HG03066 (cell line): ENCODE results near the gene FBXO36.
"Not testable (repeated sequence)": the region's sequence is repeated elsewhere in the genome, so short reads cannot be mapped to it uniquely, and the experiment has no call there.

Experiments used
- ATAC-seq: cut with Tn5 transposase; IDR thresholded peaks from one replicate; pipeline ENCODE4 v1.9.1; 2021; ENCODE audit warnings: low read depth; ENCODE audit not compliant: unreplicated experiment

FBXO36 gene

GRCh38 chr2:229910147-229910831, 12.0 kb upstream of the FBXO36 start:
- ATAC-seq = peak; percentile 26

DNA sequence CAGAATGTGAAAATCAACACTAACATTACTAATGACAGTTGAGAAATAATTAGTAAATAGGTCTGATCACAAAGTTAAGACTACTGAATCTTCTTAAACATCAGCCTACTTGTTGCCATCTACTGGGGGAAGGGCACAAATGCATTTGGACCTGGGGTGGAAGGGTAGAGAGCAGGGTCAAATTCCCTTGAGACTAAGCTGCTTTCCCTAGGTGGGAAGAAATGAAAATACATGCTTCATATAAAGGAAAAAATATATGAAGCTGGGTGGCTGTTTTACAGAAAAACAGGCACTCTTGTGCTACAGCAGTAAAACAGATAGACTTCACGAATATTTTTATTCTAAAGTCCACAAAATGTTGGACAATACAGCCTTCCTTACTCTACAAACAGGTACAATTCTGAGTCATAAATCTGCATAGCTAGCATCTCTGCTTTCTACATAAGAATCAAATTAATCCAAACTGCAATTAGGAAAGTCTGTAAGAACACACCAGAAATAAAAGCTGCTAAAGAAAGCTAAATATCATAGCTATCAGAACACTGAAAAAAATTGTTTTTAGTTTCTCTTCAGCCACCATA, 11.4 kb upstream of the FBXO36 start:
- peak; percentile 67 for ATAC-seq

DNA sequence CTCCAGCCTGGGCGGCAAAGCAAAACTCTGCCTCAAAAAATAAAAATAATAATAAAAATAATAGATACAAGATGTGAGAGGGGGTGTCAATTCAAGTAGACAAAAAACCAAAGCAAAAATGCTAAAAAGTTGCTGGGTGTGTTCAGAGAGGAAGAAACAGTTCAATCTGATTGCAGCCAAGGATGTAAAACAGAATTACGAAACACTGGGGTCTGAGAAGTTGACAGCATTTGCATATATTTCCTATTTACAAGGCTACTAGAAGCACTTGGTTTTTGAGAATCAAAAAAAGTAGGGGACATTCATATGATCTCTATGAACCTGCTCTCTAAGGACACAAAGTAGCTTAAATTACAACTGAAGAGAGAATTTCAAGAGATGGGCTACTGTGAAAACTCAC, 8.1 kb upstream of the FBXO36 start:
- ATAC-seq = no peak

- no peak for ATAC-seq
These were observed 4.5 kb upstream of the FBXO36 start for GRCh38 chr2:229917793-229918192.

- no peak for ATAC-seq
These were observed 2.2 kb upstream of the FBXO36 start for GRCh38 chr2:229920011-229920641.

DNA sequence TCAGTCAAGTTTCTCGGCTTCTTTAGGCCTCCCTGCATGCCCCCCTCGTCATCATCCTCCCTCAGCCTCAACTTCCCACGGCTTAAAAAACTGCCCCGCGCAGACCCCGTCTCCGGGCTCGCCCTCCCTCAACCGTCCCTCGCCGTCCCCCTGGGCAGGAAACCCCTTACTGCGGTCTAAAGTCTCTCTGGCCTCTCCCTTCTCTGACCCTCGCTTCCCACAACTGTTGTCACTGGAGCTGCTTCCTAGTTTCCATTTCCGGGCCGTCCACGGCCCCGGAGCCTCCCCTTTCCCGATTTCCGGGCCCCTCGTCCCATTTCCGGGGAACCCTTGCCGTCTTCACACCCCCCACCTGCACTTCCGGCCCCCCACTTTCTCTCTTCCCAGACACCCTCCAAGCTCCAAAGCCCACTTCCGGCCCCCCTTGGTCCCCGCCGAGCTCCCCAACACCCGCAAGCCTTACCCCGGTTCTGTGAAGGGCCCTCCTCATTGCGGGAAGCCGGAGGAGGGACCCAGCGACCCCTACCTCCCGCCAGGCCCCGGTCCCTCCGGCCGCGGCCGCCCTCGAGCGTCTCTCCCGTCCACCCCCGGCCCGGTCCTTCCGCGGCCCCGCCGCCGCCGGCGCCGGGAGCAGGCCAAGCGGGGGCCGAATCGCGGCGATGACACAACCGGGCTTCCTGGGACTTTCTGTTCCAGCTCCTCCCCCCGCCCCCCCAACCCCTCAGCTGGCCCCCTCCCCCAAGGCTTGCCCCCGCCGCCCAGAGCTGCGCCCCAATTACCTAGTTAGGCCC, 1.0 kb upstream of the FBXO36 start:
- ATAC-seq = peak; percentile 21

- peak; percentile 67 for ATAC-seq
These were observed 333 bp upstream of the FBXO36 start, which contains the start of gene TRIP12 for GRCh38 chr2:229921892-229922448. Gene TRIP12, minus strand, starts transcription at chr2:229922009. Its CDS starts 41,930 bp downstream, at chr2:229880079.

- not testable (repeated sequence) for ATAC-seq
These were observed 2.2 kb downstream of the FBXO36 start for GRCh38 chr2:229924541-229924940.

- ATAC-seq = no peak
These were observed 2.9 kb downstream of the FBXO36 start for GRCh38 chr2:229925201-229925600.

DNA sequence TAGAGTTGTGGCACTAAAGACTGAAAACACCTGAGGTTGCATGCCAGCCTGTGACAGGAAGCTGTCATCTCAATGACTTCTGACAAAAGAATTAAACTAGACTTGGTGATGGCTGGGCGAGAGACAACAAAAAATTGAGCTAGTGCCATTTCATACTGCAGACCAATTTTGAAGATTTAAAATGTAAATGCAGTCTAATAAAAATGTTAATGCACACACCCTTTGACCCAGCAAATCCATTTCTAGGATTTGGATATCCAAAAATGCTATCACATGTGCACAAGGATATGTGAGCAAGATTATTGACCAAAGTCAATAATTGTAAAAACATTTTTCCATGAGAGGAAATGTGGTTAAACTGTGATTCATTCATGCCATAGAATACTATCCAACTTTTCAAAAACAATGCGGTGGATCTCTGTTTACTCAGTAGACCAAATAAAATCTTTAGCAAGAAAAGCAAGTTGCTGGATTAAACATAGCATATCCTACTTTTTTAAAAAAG, 5.6 kb downstream of the FBXO36 start:
- ATAC-seq = no peak

DNA sequence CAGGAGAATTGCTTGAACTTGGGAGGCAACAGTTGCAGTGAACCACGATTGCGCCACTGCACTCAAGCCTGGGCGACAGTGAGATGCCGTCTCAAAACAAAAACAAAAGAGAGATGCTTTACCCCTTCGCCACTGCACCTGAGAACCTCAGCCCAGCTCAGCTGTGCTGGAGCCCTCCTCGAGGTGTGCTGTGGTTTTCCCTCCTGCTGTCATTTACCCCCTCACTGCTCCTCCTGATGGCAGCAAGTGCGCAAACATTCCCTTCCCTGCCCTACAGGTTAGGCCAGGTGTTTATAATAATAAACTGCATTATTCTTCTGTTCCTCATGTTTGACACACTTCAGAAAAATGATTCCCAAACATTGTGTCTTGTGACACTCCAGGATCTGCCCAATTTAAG, 8.4 kb downstream of the FBXO36 start:
- ATAC-seq = no peak

- ATAC-seq = no peak
These were observed 8.9 kb downstream of the FBXO36 start for GRCh38 chr2:229931241-229931640.

DNA sequence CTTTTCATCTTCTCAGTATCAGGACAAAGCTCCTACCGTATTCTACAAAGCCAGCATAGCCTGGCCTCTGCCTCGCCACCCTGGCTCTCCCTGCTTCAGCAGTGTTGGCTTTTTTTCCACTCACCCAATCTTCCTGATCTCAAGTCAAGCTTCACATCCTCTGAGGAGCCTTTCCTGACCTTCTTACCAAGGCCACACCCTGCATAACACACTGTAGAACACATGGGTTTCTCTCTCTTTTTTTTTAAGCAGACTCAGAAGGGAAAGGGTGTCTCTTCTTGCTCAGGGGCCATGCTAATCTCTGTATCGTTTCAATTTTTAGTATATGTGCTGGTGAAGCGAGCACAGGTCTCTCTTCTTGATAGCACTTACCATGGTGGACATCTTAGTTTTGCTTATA, 15.2 kb downstream of the FBXO36 start:
- ATAC-seq = no peak

- ATAC-seq = no peak
These were observed 20.4 kb downstream of the FBXO36 start for GRCh38 chr2:229942671-229943070.

DNA sequence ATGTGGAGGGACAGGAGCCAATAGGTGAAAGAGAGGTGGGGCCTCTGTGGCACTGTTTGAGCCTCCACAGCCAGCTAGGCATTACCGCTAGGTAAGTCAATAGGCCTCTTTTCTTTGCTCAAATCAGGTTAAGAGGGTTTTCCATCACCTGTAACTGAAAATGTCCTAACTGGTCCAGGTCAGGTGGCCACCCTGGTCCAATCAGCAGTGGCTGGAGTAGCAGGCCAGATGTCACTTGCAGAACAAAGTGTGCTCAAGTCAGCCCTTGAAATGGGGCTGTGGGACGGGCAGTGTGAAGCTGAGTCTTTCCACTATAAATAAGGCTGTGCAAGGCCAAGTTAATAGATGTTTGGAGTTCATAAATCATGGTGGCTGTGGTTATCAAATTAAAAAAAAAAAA, 20.9 kb downstream of the FBXO36 start:
- ATAC-seq = no peak

GRCh38 chr2:229943770-229944449, 21.6 kb downstream of the FBXO36 start:
- ATAC-seq = no peak

DNA sequence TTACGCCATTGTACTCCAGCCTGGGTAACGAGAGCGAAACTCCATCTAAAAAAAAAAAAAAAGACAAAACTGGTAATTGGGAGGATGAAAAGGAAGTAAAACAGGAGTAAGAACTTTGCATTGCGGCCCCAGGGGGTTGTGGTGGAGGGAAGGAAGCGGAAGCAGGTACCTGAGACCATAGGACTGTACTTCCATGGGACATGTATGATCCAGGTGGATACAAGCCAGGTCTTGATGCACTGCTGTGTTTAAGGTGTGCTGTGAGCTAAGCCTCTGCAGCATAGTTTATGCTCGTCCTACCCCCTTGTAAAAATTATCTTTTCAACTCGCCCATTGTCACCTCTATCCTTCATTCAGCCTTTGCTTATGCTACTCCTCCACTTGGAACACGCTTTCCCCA, 23.7 kb downstream of the FBXO36 start:
- ATAC-seq = no peak

- no peak for ATAC-seq
These were observed 25.2 kb downstream of the FBXO36 start for GRCh38 chr2:229947544-229947943.

DNA sequence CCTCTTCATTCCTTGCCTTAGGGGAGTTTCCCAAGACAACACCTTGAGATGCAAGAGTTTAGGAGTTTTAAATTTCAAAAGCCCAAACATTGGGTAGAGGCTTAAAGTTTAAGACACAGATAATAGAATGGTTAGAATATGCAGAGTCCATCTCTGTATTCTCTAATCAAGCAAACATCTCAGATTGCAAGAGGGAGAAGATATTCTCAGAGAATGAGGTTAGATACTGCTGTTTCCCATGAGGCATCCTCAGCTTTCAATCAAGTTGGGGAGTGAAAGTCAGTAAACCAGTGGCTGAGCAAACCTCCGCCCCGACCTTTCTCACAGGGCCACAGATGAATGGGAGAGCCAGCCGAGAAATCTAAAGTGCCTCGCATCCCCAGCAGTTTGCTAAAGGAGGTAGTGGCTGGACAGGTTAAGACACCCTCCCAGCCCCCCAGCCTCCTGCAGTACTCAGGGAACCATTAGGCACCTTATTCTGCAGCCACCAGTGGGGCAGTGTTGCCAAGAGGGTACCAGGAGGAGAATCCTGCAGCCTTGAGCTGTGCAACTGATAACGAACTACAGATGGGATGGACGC, 30.0 kb downstream of the FBXO36 start:
- no peak for ATAC-seq

- no peak for ATAC-seq
These were observed 33.4 kb downstream of the FBXO36 start for GRCh38 chr2:229955663-229956062.
